ES-I3 (cell line): ENCODE data around the gene ZDHHC8.

Experiments used
- H3K36me3 ChIP-seq: 2 replicates; pipeline ENCODE4 v1.6.1; 2013; ENCODE audit warnings: mild to moderate bottlenecking, low read length, control low read depth, moderate library complexity; ENCODE audit not compliant: insufficient read depth
- H3K4me1 ChIP-seq: 2 replicates; pipeline ENCODE4 v1.6.1; 2013; ENCODE audit warnings: mild to moderate bottlenecking, control low read depth, low read length; ENCODE audit not compliant: insufficient read depth
- H3K9ac ChIP-seq: 2 replicates; pipeline ENCODE4 v1.6.1; 2013; ENCODE audit warnings: low read depth, mild to moderate bottlenecking, low read length, moderate library complexity
- H3K9me3 ChIP-seq: 2 replicates; pipeline ENCODE4 v1.6.1; 2013; ENCODE audit warnings: mild to moderate bottlenecking, low read length, moderate library complexity; ENCODE audit not compliant: control insufficient read depth, insufficient read depth

The ZDHHC8 gene

DNA sequence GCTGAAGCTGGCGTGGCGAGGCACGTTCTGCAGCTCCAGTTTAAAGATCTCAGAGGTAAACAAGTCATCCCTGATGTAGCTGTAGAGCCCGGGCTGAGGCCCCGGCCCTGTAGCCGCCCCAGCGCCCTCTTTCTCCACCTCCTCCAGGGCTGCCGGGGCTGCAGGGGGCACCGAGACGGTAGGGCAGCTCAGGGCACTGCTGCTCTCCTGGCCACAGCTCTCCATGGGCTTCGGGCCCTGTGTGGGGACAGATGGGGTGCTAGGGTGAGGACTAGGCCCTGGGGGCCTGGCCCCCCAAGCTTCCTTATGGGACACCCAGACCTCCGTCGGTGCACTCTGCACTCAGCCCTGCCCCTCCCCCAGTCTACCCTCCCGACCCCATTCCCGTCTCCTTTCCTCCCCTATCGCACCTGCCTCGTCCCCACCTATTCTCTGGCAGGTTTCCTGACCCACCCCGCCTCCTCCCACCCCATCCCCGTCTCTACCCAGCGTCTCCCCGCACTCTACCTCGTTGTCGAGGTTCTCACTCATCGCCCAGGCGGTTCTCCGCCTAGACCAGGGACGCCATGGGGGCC lies 15.1 kb upstream of the ZDHHC8 start:
- Histone ChIP-seq H3K36me3 (peaks cover 14% of the 10 kb centered on the region), H3K9ac (peak overlapping the region; percentile 94), H3K4me1 (peaks cover 7% of the 10 kb centered on the region), H3K9me3 (no peaks in the 10 kb centered on the region)

GRCh38 chr22:20116951-20117632 lies 14.5 kb upstream of the ZDHHC8 start, which contains the start of gene TRMT2A:
TSS of gene TRMT2A (minus strand) at chr22:20117226. CDS start at chr22:20116906, 320 bp downstream.
- Histone ChIP-seq H3K36me3 (peaks cover 20% of the 10 kb centered on the region), H3K9me3 (no peaks in the 10 kb centered on the region), H3K4me1 (peaks cover 7% of the 10 kb centered on the region), H3K9ac (peak within 1 kb of the TSS; percentile 94)

DNA sequence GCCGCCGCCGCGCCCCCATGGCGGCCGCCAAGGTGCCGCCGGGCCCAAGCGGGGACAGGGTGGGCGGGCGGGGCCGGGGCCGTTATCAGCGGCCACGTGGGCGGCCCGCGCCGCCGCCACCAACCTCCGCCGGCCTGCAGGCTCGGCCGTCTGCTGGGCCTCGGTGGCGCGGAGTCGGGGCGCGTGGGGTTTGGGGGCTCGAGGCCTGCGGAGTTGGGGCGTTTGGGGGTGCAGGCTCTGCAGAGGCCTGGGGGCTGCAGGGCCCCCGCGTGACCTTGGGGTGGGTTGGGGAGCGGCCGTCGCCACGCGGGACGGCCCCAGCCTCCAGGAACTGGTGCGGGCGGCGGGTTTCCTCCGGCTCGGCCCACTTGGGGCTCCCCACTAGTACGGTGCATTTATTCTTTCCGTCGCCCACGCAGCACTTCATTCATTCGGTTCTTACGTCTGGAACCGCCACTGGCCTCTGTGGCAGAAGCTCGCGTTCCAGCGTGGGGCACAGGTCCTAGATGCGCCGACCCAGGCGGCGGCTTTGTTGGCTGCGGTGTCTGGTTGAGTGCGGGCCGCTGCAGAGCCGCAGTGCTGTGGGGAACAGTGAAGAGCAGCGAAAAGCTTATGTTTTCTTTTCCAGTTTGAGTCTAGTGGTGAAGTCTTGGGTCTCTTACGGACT lies 13.8 kb upstream of the ZDHHC8 start:
- Histone ChIP-seq H3K4me1 (peaks cover 7% of the 10 kb centered on the region), H3K9ac (peak overlapping the region; percentile 94), H3K9me3 (no peaks in the 10 kb centered on the region), H3K36me3 (peaks cover 20% of the 10 kb centered on the region)

GRCh38 chr22:20118300-20119020 lies 13.1 kb upstream of the ZDHHC8 start:
- no peaks in the 10 kb centered on the region for H3K9me3 ChIP-seq
- peaks cover 20% of the 10 kb centered on the region for H3K36me3 ChIP-seq
- H3K4me1 ChIP-seq = peaks cover 7% of the 10 kb centered on the region
- H3K9ac ChIP-seq = peak overlapping the region; percentile 94

GRCh38 chr22:20121856-20122415 lies 9.7 kb upstream of the ZDHHC8 start:
- no peak overlapping the region for H3K9ac ChIP-seq
- peaks cover 20% of the 10 kb centered on the region for H3K36me3 ChIP-seq
- H3K9me3 ChIP-seq = no peaks in the 10 kb centered on the region
- H3K4me1 ChIP-seq = peaks cover 7% of the 10 kb centered on the region

GRCh38 chr22:20123366-20124082 lies 8.1 kb upstream of the ZDHHC8 start:
- Histone ChIP-seq H3K9me3 (no peaks in the 10 kb centered on the region), H3K4me1 (peaks cover 7% of the 10 kb centered on the region), H3K36me3 (peaks cover 19% of the 10 kb centered on the region), H3K9ac (no peak overlapping the region)

- Histone ChIP-seq H3K9me3 (no peaks in the 10 kb centered on the region), H3K4me1 (no peaks in the 10 kb centered on the region), H3K36me3 (peaks cover 12% of the 10 kb centered on the region), H3K9ac (no peak overlapping the region)
Measured at GRCh38 chr22:20124083-20124787, 7.4 kb upstream of the ZDHHC8 start.

GRCh38 chr22:20125201-20126174 lies 6.1 kb upstream of the ZDHHC8 start:
- no peaks in the 10 kb centered on the region for H3K4me1 ChIP-seq
- no peak overlapping the region for H3K9ac ChIP-seq
- peaks cover 6% of the 10 kb centered on the region for H3K36me3 ChIP-seq

GRCh38 chr22:20126284-20127029 lies 5.1 kb upstream of the ZDHHC8 start:
- no peaks in the 10 kb centered on the region; the same call in 1 of the 2 replicates for H3K4me1 ChIP-seq
- H3K9ac ChIP-seq = no peak overlapping the region
- H3K9me3 ChIP-seq = no peaks in the 10 kb centered on the region
- peaks cover 6% of the 10 kb centered on the region for H3K36me3 ChIP-seq

More at GRCh38 chr22:20125201-20126174, 6.1 kb upstream of the ZDHHC8 start:
- H3K9me3 ChIP-seq = no peaks in the 10 kb centered on the region

DNA sequence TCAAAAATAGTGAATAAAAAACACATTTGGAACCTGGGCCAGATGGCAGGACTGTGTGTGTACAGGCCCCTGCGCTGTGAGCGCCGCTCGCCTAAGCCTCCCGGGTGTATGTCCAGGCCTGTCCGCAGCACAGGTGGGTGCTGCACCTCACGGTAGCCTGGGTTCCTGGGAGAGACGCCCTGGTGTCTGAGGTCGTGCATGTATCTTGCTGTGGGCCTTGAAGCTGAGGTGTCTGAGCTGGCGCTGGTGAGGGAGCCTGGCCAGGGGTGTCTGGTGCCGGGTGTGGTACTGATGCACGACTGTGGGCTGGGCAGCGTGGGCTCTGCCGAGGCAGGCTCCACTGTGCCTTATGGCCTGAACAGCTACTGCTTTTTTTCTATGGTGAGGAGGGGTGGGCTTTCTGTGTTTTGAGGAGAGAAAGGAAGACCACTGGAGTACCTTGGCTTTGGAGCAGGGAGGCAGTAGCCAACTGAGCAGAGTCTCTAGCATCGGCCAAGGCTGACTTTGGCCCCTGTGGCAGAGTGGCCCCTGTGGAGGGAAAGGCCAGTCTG lies 4.2 kb upstream of the ZDHHC8 start:
- Histone ChIP-seq H3K4me1 (no peaks in the 10 kb centered on the region; the same call in 1 of the 2 replicates), H3K9me3 (no peaks in the 10 kb centered on the region), H3K9ac (no peak overlapping the region), H3K36me3 (no peaks in the 10 kb centered on the region)

DNA sequence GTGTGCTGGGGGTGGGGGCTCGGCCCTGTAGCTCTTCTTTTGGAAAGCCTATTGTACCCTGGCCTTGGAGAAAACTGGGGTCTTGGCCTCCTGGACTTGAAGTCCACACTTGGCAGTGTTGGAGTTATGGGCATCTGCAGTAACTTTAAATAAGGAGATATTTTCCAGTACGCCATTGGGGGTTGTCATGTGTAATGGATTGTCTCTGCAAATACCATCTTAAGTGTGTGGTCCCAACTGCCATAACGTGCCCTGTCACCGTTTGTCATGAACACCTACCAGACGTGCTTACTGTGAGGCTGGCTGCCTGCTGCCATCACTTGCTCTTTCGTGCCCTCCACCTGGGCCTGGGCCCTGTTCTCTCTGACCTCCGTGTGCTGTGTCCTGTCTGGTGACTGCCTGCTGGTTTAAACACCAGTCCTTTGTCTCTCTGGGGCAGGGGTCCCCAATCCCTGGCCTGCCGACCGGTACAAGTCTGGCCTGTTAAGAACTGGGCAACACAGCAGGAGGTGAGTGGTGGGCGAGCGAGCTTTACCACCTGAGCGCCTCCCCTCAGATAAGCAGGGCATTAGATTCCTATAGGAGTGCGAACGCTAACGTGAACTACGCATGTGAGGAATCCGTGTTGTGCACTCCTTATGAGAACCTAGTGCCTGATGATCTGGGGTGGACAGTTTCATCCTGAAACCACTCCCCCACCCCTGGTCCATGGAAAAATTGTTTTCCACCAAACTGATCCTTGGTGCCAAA lies 3.6 kb upstream of the ZDHHC8 start:
- H3K36me3 ChIP-seq = no peaks in the 10 kb centered on the region
- no peaks in the 10 kb centered on the region; the same call in 1 of the 2 replicates for H3K4me1 ChIP-seq
- H3K9ac ChIP-seq = no peak overlapping the region
- no peaks in the 10 kb centered on the region for H3K9me3 ChIP-seq
